Measurements from ENCODE around the gene CES4A.

CES4A gene

DNA sequence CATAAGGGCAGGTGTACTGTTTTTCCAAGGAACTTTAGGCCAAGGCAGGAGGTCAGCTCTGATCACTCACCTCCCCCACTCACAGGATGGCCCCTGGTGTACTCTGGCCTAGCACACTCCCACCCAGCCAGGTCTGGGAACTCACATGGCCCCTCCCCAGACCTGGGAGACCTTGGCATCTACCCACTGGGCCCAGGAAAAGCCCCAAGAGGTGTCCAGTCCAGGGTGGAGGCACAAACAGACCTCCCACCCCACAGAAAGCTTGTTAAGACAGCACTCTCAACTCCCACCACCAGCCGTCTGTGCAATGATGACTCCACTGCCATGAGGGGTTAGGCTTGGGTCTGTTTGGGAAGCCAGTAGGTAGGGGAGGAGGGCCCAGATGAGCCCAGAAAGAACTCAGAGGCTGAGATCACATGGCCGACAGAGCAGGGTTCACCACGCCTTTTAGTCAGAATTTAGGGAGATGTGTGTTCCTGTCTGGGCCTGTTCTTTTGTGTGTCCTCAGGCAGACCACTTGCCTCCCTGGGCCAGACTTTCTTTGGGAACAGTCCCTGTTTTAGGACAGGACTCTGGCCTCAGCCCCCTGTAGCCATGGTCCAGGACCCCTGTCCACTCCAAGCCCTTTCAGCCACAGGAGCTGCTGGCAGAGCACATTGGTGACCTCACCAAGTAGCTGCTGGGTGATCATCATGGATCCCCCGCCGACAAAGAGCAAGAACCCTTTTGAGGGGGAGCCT, 28.5 kb downstream of the CES4A start:
- no peaks in the 10 kb centered on the region; the same call in 1 of the 2 replicates for H3K4me1 ChIP-seq (ENCODE audit: control insufficient read depth, insufficient read depth, low read length)
- no peak overlapping the region for H3K27ac ChIP-seq (ENCODE audit: extremely low read depth, low read depth, low read length)
- no peaks in the 10 kb centered on the region for H3K9me3 ChIP-seq (ENCODE audit: control insufficient read depth, insufficient read depth, low read depth, low read length)
- TF ChIP-seq EGR2 (tag by site-specific recombination; IDR thresholded peaks at IDR 0.05; ENCODE audit: low read depth) (0 out of 2 replicates have a peak, but pooled peaks have one; percentile 6), ZNF157 (tag by site-specific recombination; IDR thresholded peaks at IDR 0.05) (peak; percentile 62; the same call in 1 of the 2 replicates), ZNF548 (tag by site-specific recombination; IDR thresholded peaks at IDR 0.05) (no peak), ZEB2 (tag by site-specific recombination; IDR thresholded peaks at IDR 0.05) (no peak), ZNF16 (tag by site-specific recombination; IDR thresholded peaks at IDR 0.05; ENCODE audit: low read depth) (no peak)
- TF ChIP-seq, protein P1, sequence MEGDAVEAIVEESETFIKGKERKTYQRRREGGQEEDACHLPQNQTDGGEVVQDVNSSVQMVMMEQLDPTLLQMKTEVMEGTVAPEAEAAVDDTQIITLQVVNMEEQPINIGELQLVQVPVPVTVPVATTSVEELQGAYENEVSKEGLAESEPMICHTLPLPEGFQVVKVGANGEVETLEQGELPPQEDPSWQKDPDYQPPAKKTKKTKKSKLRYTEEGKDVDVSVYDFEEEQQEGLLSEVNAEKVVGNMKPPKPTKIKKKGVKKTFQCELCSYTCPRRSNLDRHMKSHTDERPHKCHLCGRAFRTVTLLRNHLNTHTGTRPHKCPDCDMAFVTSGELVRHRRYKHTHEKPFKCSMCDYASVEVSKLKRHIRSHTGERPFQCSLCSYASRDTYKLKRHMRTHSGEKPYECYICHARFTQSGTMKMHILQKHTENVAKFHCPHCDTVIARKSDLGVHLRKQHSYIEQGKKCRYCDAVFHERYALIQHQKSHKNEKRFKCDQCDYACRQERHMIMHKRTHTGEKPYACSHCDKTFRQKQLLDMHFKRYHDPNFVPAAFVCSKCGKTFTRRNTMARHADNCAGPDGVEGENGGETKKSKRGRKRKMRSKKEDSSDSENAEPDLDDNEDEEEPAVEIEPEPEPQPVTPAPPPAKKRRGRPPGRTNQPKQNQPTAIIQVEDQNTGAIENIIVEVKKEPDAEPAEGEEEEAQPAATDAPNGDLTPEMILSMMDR (tag by site-specific recombination; IDR thresholded peaks at IDR 0.05) = no peak
- TF ChIP-seq, protein P2, sequence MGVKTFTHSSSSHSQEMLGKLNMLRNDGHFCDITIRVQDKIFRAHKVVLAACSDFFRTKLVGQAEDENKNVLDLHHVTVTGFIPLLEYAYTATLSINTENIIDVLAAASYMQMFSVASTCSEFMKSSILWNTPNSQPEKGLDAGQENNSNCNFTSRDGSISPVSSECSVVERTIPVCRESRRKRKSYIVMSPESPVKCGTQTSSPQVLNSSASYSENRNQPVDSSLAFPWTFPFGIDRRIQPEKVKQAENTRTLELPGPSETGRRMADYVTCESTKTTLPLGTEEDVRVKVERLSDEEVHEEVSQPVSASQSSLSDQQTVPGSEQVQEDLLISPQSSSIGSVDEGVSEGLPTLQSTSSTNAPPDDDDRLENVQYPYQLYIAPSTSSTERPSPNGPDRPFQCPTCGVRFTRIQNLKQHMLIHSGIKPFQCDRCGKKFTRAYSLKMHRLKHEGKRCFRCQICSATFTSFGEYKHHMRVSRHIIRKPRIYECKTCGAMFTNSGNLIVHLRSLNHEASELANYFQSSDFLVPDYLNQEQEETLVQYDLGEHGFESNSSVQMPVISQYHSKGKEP (tag by site-specific recombination; IDR thresholded peaks at IDR 0.05) = no peak
- no peaks in the 10 kb centered on the region for H3K36me3 ChIP-seq (ENCODE audit: control insufficient read depth in 2 of 2, insufficient read depth in 1 of 2, low read length in 2 of 2)
- no peak overlapping the region for H3K4me3 ChIP-seq (ENCODE audit: low read depth, low read length)
- ChIA-PET POLR2A (no interaction called here), CTCF (interaction anchor here (0.6 to 13.3 kb wide), 27 partner anchors 8 to 406 kb away, joined by 3 to 155 read pairs (median 8); partner anchors contain the start of genes FBXL8, MATCAP1, NOL3 and TRADD)

DNA sequence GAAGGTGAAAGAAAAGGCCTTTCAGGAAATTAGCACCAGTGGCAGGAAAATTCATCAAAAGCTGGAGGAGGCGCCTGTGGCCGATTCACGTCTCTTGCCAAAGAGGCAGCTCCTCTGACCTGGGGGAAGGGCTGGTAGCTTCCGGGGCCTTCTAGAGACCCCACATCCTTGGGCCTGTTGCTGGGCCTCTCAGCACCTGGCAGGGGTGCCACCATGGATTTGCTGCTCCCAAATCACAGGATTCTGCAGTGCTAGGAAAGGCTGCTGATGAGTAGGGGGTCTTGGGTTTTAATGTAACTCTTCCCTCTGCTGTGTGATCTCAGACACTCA, 29.0 kb downstream of the CES4A start:
- POLR2A ChIA-PET = interaction anchor here (1.1 to 1.6 kb wide), 5 partner anchors 11 to 210 kb away, joined by 3 to 15 read pairs (median 5); partner anchors contain the start of genes CBFB, FBXL8, PHAF1 and TRADD
- no peaks in the 10 kb centered on the region; the same call in 1 of the 2 replicates for H3K4me1 ChIP-seq (ENCODE audit: control insufficient read depth, insufficient read depth, low read length)
- CTCF ChIA-PET = interaction anchor here (0.6 to 13.3 kb wide), 34 partner anchors 9 to 405 kb away, joined by 3 to 155 read pairs (median 6); partner anchors contain the start of genes FBXL8, MATCAP1, NOL3 and TRADD
- TF ChIP-seq MZF1 (tag by site-specific recombination; IDR thresholded peaks at IDR 0.05; ENCODE audit: borderline replicate concordance) (no peak), ZNF549 (tag by site-specific recombination; IDR thresholded peaks at IDR 0.05) (no peak), ZNF423 (tag by site-specific recombination; IDR thresholded peaks at IDR 0.05) (no peak), ZFP37 (tag by site-specific recombination; IDR thresholded peaks at IDR 0.05) (no peak), KLF10 (tag by site-specific recombination; IDR thresholded peaks at IDR 0.05) (no peak), ZNF223 (tag by site-specific recombination; IDR thresholded peaks at IDR 0.05) (no peak)
- TF ChIP-seq, protein P3, sequence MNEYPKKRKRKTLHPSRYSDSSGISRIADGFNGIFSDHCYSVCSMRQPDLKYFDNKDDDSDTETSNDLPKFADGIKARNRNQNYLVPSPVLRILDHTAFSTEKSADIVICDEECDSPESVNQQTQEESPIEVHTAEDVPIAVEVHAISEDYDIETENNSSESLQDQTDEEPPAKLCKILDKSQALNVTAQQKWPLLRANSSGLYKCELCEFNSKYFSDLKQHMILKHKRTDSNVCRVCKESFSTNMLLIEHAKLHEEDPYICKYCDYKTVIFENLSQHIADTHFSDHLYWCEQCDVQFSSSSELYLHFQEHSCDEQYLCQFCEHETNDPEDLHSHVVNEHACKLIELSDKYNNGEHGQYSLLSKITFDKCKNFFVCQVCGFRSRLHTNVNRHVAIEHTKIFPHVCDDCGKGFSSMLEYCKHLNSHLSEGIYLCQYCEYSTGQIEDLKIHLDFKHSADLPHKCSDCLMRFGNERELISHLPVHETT (tag by site-specific recombination; IDR thresholded peaks at IDR 0.05) = no peak
- H3K36me3 ChIP-seq (ENCODE audit: control insufficient read depth in 2 of 2, insufficient read depth in 1 of 2, low read length in 2 of 2) = no peaks in the 10 kb centered on the region
- H3K27ac ChIP-seq (ENCODE audit: extremely low read depth, low read depth, low read length) = no peak overlapping the region
- H3K4me3 ChIP-seq (ENCODE audit: low read depth, low read length) = no peak overlapping the region
- no peaks in the 10 kb centered on the region for H3K9me3 ChIP-seq (ENCODE audit: control insufficient read depth, insufficient read depth, low read depth, low read length)

DNA sequence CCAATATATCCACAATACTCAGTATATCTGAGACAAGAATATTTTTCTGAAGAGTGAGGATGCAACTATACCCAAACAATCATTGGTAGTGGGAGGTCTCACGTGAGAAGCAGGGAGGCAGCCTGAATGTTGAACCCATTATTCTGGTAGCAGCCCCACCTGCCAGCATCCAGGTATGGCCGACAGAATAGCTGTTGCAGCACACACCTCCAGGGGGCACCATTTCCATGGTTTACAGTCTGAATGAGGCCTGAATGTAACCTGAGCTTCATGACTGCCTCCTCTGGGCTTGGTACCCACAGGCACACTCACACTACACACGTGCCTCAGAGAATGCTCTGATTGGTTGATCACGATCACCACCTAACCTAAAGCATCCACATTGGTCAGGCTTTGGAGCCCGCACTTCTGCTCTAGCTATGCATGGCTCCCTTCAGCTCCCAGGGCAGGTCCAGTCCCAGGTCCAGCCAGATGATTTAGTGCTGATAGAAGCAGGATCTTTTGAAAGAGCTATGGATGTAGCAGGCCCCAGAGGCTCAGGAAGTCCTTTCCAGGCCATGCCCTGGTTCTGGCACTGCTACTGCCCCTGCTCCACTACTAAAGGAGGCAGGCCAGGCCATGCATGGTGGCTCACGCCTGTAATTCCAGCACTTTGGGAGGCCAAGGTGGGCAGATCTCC, 29.6 kb downstream of the CES4A start:
- CTCF ChIA-PET = interaction anchor here (0.6 to 13.3 kb wide), 43 partner anchors 9 to 613 kb away, joined by 3 to 155 read pairs (median 5); partner anchors contain the start of genes FBXL8, KCTD19, LRRC36 and MATCAP1
- no peaks in the 10 kb centered on the region; the same call in 1 of the 2 replicates for H3K4me1 ChIP-seq (ENCODE audit: control insufficient read depth, insufficient read depth, low read length)
- H3K27ac ChIP-seq (ENCODE audit: extremely low read depth, low read depth, low read length) = no peak overlapping the region
- H3K4me3 ChIP-seq (ENCODE audit: low read depth, low read length) = no peak overlapping the region
- H3K36me3 ChIP-seq (ENCODE audit: control insufficient read depth in 2 of 2, insufficient read depth in 1 of 2, low read length in 2 of 2) = no peaks in the 10 kb centered on the region
- H3K9me3 ChIP-seq (ENCODE audit: control insufficient read depth, insufficient read depth, low read depth, low read length) = no peaks in the 10 kb centered on the region
- POLR2A ChIA-PET = interaction anchor here (0.5 to 1.9 kb wide), 8 partner anchors 11 to 210 kb away, joined by 3 to 15 read pairs (median 4); partner anchors contain the start of genes CBFB, E2F4, FBXL8 and PHAF1
- TF ChIP-seq, protein P4, sequence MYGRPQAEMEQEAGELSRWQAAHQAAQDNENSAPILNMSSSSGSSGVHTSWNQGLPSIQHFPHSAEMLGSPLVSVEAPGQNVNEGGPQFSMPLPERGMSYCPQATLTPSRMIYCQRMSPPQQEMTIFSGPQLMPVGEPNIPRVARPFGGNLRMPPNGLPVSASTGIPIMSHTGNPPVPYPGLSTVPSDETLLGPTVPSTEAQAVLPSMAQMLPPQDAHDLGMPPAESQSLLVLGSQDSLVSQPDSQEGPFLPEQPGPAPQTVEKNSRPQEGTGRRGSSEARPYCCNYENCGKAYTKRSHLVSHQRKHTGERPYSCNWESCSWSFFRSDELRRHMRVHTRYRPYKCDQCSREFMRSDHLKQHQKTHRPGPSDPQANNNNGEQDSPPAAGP (tag by site-specific recombination; IDR thresholded peaks at IDR 0.05) = no peak
- TF ChIP-seq ZBTB20 (tag by site-specific recombination; IDR thresholded peaks at IDR 0.05) (no peak), ZNF350 (tag by site-specific recombination; IDR thresholded peaks at IDR 0.05) (no peak), ZBTB8A (tag by site-specific recombination; IDR thresholded peaks at IDR 0.05) (no peak), ZSCAN30 (tag by site-specific recombination; IDR thresholded peaks at IDR 0.05) (peak; percentile 98), ZNF670 (tag by site-specific recombination; IDR thresholded peaks at IDR 0.05; ENCODE audit: low read depth) (no peak), ZNF707 (tag by site-specific recombination; IDR thresholded peaks at IDR 0.05) (no peak)
- TF ChIP-seq, protein P5, sequence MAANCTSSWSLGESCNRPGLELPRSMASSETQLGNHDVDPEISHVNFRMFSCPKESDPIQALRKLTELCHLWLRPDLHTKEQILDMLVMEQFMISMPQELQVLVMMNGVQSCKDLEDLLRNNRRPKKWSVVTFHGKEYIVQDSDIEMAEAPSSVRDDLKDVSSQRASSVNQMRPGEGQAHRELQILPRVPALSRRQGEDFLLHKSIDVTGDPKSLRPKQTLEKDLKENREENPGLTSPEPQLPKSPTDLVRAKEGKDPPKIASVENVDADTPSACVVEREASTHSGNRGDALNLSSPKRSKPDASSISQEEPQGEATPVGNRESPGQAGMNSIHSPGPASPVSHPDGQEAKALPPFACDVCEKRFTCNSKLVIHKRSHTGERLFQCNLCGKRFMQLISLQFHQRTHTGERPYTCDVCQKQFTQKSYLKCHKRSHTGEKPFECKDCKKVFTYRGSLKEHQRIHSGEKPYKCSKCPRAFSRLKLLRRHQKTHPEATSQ (tag by site-specific recombination; IDR thresholded peaks at IDR 0.05) = no peak

All from HEK293 (cell line).